ENCODE measurements around the gene MED17. TPM values are rescaled to one million over a fixed set of nuclear protein-coding genes. Genes with fewer than 3 reads are reported as not detected.

Gene MED17
- total and polyA plus RNA-seq, 10 of the 15 experiments (the other 5 are each of a cell fraction or from before 2014, with no cell fraction given): 7.3 to 38.7 (median 28.3) TPM

DNA sequence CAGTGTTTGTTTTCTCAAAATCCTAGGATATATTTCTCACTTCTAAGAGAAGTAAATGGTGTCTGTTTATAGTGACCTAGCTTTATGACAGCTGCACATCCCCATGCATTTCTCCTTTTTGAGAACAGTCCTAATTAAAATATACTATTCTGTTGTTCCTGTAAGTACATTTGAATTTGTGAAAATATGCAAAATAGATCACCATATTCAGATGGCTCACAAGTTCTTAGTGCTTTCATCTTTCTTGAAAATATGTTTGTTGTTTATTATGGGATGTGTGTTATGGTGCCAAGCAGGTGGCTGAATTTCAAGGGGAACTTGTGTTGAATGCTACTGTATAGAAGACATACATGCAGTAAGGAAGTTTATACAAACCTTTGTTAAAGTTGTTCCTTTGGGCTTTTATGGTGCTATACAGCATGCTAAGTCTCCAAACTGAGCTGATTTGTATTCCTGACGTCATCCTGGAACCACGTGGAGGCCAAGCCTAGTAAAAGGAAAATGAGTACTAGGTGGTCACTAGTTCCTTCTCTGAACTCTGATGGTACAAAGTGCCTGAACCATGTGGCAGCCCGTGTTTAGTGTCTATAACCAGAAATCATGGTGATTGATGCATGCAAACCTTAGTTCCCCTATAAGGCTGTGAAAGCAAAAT lies 74.2 kb downstream of the MED17 start (continued):
- TF ChIP-seq RELB (IDR thresholded peaks at IDR 0.05; ENCODE audit: low read depth): no peak
- TF ChIP-seq, protein P1, sequence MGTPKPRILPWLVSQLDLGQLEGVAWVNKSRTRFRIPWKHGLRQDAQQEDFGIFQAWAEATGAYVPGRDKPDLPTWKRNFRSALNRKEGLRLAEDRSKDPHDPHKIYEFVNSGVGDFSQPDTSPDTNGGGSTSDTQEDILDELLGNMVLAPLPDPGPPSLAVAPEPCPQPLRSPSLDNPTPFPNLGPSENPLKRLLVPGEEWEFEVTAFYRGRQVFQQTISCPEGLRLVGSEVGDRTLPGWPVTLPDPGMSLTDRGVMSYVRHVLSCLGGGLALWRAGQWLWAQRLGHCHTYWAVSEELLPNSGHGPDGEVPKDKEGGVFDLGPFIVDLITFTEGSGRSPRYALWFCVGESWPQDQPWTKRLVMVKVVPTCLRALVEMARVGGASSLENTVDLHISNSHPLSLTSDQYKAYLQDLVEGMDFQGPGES (IDR thresholded peaks at IDR 0.05): no peak

DNA sequence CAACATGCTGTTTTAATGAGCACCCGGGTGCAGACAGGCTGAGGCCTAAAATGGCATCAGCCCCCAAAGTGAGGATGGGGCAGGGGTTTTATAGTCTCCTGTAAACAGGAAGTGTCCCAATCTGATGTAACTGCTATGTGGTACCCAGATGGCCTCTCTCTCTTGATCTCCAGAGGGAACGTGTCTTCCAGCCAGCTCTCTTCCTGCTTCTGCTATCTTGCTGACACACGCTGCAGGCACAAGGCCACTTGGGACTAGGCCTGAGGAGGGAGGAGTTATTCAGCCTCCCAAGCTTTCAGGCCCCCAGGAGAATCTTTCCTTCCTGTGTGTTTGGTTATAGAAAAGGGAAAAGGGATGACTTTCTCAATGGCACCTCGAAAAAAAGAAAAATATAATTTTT lies 77.7 kb downstream of the MED17 start:
- ChIA-PET SMC1A (ENCODE audit: uncharacterized antibody, unreplicated experiment) (no interaction called here), CTCF (interaction anchor here (0.7 kb wide), 1 partner anchor 863 kb away, joined by 3 read pairs; no protein-coding TSS in a partner anchor), RAD21 (ENCODE audit: unreplicated experiment) (no interaction called here), POLR2A (no interaction called here)
- H2AFZ ChIP-seq (ENCODE audit: control insufficient read depth, low read depth, low read length): no peak overlapping the region
- intact Hi-C loops (cut with micrococcal nuclease; ENCODE audit: unreplicated experiment): no loop called here
- in situ Hi-C loops (cut with MboI): no loop called here
- DNase-seq (ENCODE audit: low read depth, low spot score): no peak
- no peak overlapping the region for H3K27ac ChIP-seq (ENCODE audit: control insufficient read depth, insufficient read depth)
- TF ChIP-seq YBX1 (IDR thresholded peaks at IDR 0.05) (no peak), JUNB (IDR thresholded peaks at IDR 0.05) (no peak), CBX5 (IDR thresholded peaks at IDR 0.05; ENCODE audit: low read depth) (no peak)
- 2% methylated on average over 4 of the region's 4 CpGs for WGBS (ENCODE audit: insufficient coverage, insufficient replicate concordance, low lambda C conversion rate, missing lambda C conversion rate)
- no peak overlapping the region for H3K9ac ChIP-seq (ENCODE audit: control insufficient read depth, insufficient read depth, low read length)
- no peaks in the 10 kb centered on the region for H3K36me3 ChIP-seq (ENCODE audit: control insufficient read depth in 2 of 2, insufficient read depth in 2 of 2, low read length in 1 of 2)
- ATAC-seq: no peak
- no peaks in the 10 kb centered on the region for H3K4me1 ChIP-seq (ENCODE audit: control insufficient read depth, insufficient read depth, low read length)
- H3K4me2 ChIP-seq (ENCODE audit: control insufficient read depth, insufficient read depth): no peak overlapping the region
- H3K79me2 ChIP-seq (ENCODE audit: control insufficient read depth, insufficient read depth, low read length): no peaks in the 10 kb centered on the region
- H3K27me3 ChIP-seq (replicated peaks in 1 of 2; ENCODE audit: control insufficient read depth in 2 of 2, insufficient read depth in 2 of 2, low read length in 1 of 2): no peaks in the 10 kb centered on the region
- BruUV-seq (replicated peaks): no TSS peak
- H3K9me3 ChIP-seq (replicated peaks; ENCODE audit: control insufficient read depth, insufficient read depth, low read length): no peaks in the 10 kb centered on the region
- no peak for FAIRE-seq
- no peaks in the 10 kb centered on the region for H4K20me1 ChIP-seq (ENCODE audit: control insufficient read depth, insufficient read depth)
- no peak overlapping the region for H3K4me3 ChIP-seq

Small RNA genes within 50 kb of the gene (small RNA-seq; reads per million reads assigned to genes)
- gene RF00019 (not detected), gene SNORA40 (not detected)

Other genes starting within 250 kb of the MED17 start
- gene SMCO4, start 240.9 kb upstream of the MED17 start, total RNA-seq (2014; rRNA removed): 27.9 and 29.6 TPM in 2 replicates
- gene SMCO4, start 240.9 kb upstream of the MED17 start, total RNA-seq (2014; rRNA removed; fragmentation: Illumina TruSeq; extraction: Trizol): 23.6 and 24.4 TPM in 2 replicates
- gene SMCO4, start 240.9 kb upstream of the MED17 start, total RNA-seq (2021): 24.8 and 26.1 TPM in 2 replicates
- 56.8 and 59.9 TPM in 2 replicates for gene SMCO4, start 240.9 kb upstream of the MED17 start, polyA plus RNA-seq (2011; rRNA removed)
- 18.7 and 25.9 TPM in 2 replicates for gene SMCO4, start 240.9 kb upstream of the MED17 start, polyA plus RNA-seq (2014; fragmentation: Illumina TruSeq; extraction: Trizol)
- gene SMCO4, start 240.9 kb upstream of the MED17 start, polyA plus RNA-seq (2014; fragmentation: Nextera tagmentation; extraction: Ambion mirVana): 1 to 10 TPM; 3.6 to 8.1 TPM
- gene SMCO4, start 240.9 kb upstream of the MED17 start, polyA plus RNA-seq (2014; rRNA removed): 31.4 and 40.3 TPM in 2 replicates
- gene SMCO4, start 240.9 kb upstream of the MED17 start, polyA plus RNA-seq (2016; fragmentation: Nextera tagmentation; extraction: Ambion mirVana): 10 to 100 TPM; 36.4 to 41.8 TPM
- 33.4 and 41.1 TPM in 2 replicates for gene CEP295, start 122.6 kb upstream of the MED17 start, total RNA-seq (2014; rRNA removed)
- 41.4 and 42.9 TPM in 2 replicates for gene CEP295, start 122.6 kb upstream of the MED17 start, total RNA-seq (2014; rRNA removed; fragmentation: Illumina TruSeq; extraction: Trizol)
- 20.8 and 21.3 TPM in 2 replicates for gene CEP295, start 122.6 kb upstream of the MED17 start, total RNA-seq (2021)
- 23.2 and 36.2 TPM in 2 replicates for gene CEP295, start 122.6 kb upstream of the MED17 start, polyA plus RNA-seq (2011; rRNA removed)
- 24.7 and 31.3 TPM in 2 replicates for gene CEP295, start 122.6 kb upstream of the MED17 start, polyA plus RNA-seq (2014; fragmentation: Illumina TruSeq; extraction: Trizol)
- 1 to 10 TPM; 5.6 to 6.0 TPM for gene CEP295, start 122.6 kb upstream of the MED17 start, polyA plus RNA-seq (2014; fragmentation: Nextera tagmentation; extraction: Ambion mirVana)
- gene CEP295, start 122.6 kb upstream of the MED17 start, polyA plus RNA-seq (2014; rRNA removed): 14.5 and 15.2 TPM in 2 replicates
- 1 to 10 TPM; 7.4 to 7.8 TPM for gene CEP295, start 122.6 kb upstream of the MED17 start, polyA plus RNA-seq (2016; fragmentation: Nextera tagmentation; extraction: Ambion mirVana)
- gene TAF1D, start 42.8 kb upstream of the MED17 start, total RNA-seq (2014; rRNA removed): 191 and 254 TPM in 2 replicates
- 301 and 314 TPM in 2 replicates for gene TAF1D, start 42.8 kb upstream of the MED17 start, total RNA-seq (2014; rRNA removed; fragmentation: Illumina TruSeq; extraction: Trizol)
- gene TAF1D, start 42.8 kb upstream of the MED17 start, total RNA-seq (2021): 180 and 206 TPM in 2 replicates
- 224 and 373 TPM in 2 replicates for gene TAF1D, start 42.8 kb upstream of the MED17 start, polyA plus RNA-seq (2011; rRNA removed)
- 270 and 380 TPM in 2 replicates for gene TAF1D, start 42.8 kb upstream of the MED17 start, polyA plus RNA-seq (2014; fragmentation: Illumina TruSeq; extraction: Trizol)
- 100 to 1,000 TPM; 112 to 181 TPM for gene TAF1D, start 42.8 kb upstream of the MED17 start, polyA plus RNA-seq (2014; fragmentation: Nextera tagmentation; extraction: Ambion mirVana)
- 179 and 220 TPM in 2 replicates for gene TAF1D, start 42.8 kb upstream of the MED17 start, polyA plus RNA-seq (2014; rRNA removed)
- 100 to 1,000 TPM; 101 to 110 TPM for gene TAF1D, start 42.8 kb upstream of the MED17 start, polyA plus RNA-seq (2016; fragmentation: Nextera tagmentation; extraction: Ambion mirVana)
- 15.1 and 22.1 TPM in 2 replicates for gene C11orf54, start 42.6 kb upstream of the MED17 start, total RNA-seq (2014; rRNA removed)
- 22.5 and 23.6 TPM in 2 replicates for gene C11orf54, start 42.6 kb upstream of the MED17 start, total RNA-seq (2014; rRNA removed; fragmentation: Illumina TruSeq; extraction: Trizol)
- 15.2 and 19.1 TPM in 2 replicates for gene C11orf54, start 42.6 kb upstream of the MED17 start, total RNA-seq (2021)
- 32.3 and 58.3 TPM in 2 replicates for gene C11orf54, start 42.6 kb upstream of the MED17 start, polyA plus RNA-seq (2011; rRNA removed)
- gene C11orf54, start 42.6 kb upstream of the MED17 start, polyA plus RNA-seq (2014; fragmentation: Illumina TruSeq; extraction: Trizol): 26.2 and 33.2 TPM in 2 replicates
- 10 to 100 TPM; 31.3 to 31.5 TPM for gene C11orf54, start 42.6 kb upstream of the MED17 start, polyA plus RNA-seq (2014; fragmentation: Nextera tagmentation; extraction: Ambion mirVana)
- gene C11orf54, start 42.6 kb upstream of the MED17 start, polyA plus RNA-seq (2014; rRNA removed): 15.9 and 19.2 TPM in 2 replicates
- gene C11orf54, start 42.6 kb upstream of the MED17 start, polyA plus RNA-seq (2016; fragmentation: Nextera tagmentation; extraction: Ambion mirVana): 10 to 100 TPM; 27.4 to 30.4 TPM
- not detected in 2 replicates for gene VSTM5, start 66.3 kb downstream of the MED17 start, total RNA-seq (2014; rRNA removed)
- not detected in 2 replicates for gene VSTM5, start 66.3 kb downstream of the MED17 start, total RNA-seq (2014; rRNA removed; fragmentation: Illumina TruSeq; extraction: Trizol)
- not detected in 2 replicates for gene VSTM5, start 66.3 kb downstream of the MED17 start, total RNA-seq (2021)
- gene VSTM5, start 66.3 kb downstream of the MED17 start, polyA plus RNA-seq (2011; rRNA removed): not detected in 2 replicates
- not detected in 2 replicates for gene VSTM5, start 66.3 kb downstream of the MED17 start, polyA plus RNA-seq (2014; fragmentation: Illumina TruSeq; extraction: Trizol)
- not detected for gene VSTM5, start 66.3 kb downstream of the MED17 start, polyA plus RNA-seq (2014; fragmentation: Nextera tagmentation; extraction: Ambion mirVana)
- gene VSTM5, start 66.3 kb downstream of the MED17 start, polyA plus RNA-seq (2014; rRNA removed): not detected in 2 replicates
- not detected for gene VSTM5, start 66.3 kb downstream of the MED17 start, polyA plus RNA-seq (2016; fragmentation: Nextera tagmentation; extraction: Ambion mirVana)
- not detected in 2 replicates for gene HEPHL1, start 237.1 kb downstream of the MED17 start, total RNA-seq (2014; rRNA removed)
- not detected in 2 replicates for gene HEPHL1, start 237.1 kb downstream of the MED17 start, total RNA-seq (2014; rRNA removed; fragmentation: Illumina TruSeq; extraction: Trizol)
- not detected in 2 replicates for gene HEPHL1, start 237.1 kb downstream of the MED17 start, total RNA-seq (2021)
- not detected in 2 replicates for gene HEPHL1, start 237.1 kb downstream of the MED17 start, polyA plus RNA-seq (2011; rRNA removed)
- not detected in 2 replicates for gene HEPHL1, start 237.1 kb downstream of the MED17 start, polyA plus RNA-seq (2014; fragmentation: Illumina TruSeq; extraction: Trizol)
- gene HEPHL1, start 237.1 kb downstream of the MED17 start, polyA plus RNA-seq (2014; fragmentation: Nextera tagmentation; extraction: Ambion mirVana): under 1 TPM; 0.02 to 0.08 TPM
- gene HEPHL1, start 237.1 kb downstream of the MED17 start, polyA plus RNA-seq (2014; rRNA removed): not detected in 2 replicates
- under 1 TPM; 0.04 to 0.05 TPM for gene HEPHL1, start 237.1 kb downstream of the MED17 start, polyA plus RNA-seq (2016; fragmentation: Nextera tagmentation; extraction: Ambion mirVana)

Data from GM12878 (cell line).